ENCODE data around the gene MRGPRX3. TPM values are rescaled to one million over a fixed set of nuclear protein-coding genes. Genes with fewer than 3 reads are reported as not detected.
"Not testable (repeated sequence)": the region's sequence is repeated elsewhere in the genome, so short reads cannot be mapped to it uniquely, and the experiment has no call there.

MRGPRX3 gene
- total and polyA plus RNA-seq, 2 donors (not counting 3 experiments of a cell fraction or from before 2014, with no cell fraction given): not detected

DNA sequence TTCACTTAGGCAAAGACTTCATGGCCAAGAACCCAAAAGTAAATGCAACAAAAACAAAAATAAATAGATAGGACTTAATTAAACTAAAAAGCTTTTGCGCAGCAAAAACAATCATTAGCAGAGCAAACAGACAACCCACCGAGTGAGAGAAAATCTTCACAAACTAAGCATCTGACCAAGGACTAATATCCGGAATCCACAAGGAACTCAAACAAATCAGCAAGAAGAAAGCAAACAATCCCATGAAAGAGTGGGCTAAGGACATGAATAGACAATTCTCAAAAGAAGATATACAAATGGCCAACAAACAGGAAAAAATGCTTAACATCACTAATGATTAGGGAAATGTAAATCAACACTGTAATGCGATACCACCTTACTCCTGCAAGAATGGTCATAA lies 1.3 kb upstream of the MRGPRX3 start:
- dilution Hi-C loops (cut with MboI; ENCODE audit: extremely low pct_ligation_motif_present, low sequenced_read_pairs): not testable (repeated sequence)

DNA sequence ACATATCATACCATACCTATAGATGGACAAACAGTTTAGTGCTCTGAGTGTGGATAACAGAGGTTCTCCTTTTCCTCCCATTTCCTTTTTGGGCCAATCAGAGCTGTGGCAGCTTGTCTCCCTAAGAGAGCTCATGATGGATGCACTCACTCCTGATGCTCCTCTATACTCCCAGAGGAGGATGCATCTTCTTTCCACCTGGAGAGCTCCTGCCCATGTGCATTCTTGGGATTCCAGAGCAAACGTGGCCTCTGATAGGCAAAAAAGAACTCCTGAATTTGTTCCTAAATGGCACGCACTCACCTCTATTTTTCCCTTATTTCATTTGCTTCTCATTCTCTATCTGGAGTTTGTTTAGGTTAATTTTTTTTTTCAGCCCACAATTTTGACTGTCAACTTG lies 2.9 kb downstream of the MRGPRX3 start:
- no peak for TF ChIP-seq JUN (IDR thresholded peaks at IDR 0.05; ENCODE audit: borderline replicate concordance, insufficient read depth, insufficient read length, low read depth)
- no peak for TF ChIP-seq POLR2AphosphoS5 (IDR thresholded peaks at IDR 0.05; ENCODE audit: insufficient read depth, low read depth, low read length)
- TF ChIP-seq, protein P1, sequence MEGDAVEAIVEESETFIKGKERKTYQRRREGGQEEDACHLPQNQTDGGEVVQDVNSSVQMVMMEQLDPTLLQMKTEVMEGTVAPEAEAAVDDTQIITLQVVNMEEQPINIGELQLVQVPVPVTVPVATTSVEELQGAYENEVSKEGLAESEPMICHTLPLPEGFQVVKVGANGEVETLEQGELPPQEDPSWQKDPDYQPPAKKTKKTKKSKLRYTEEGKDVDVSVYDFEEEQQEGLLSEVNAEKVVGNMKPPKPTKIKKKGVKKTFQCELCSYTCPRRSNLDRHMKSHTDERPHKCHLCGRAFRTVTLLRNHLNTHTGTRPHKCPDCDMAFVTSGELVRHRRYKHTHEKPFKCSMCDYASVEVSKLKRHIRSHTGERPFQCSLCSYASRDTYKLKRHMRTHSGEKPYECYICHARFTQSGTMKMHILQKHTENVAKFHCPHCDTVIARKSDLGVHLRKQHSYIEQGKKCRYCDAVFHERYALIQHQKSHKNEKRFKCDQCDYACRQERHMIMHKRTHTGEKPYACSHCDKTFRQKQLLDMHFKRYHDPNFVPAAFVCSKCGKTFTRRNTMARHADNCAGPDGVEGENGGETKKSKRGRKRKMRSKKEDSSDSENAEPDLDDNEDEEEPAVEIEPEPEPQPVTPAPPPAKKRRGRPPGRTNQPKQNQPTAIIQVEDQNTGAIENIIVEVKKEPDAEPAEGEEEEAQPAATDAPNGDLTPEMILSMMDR (IDR thresholded peaks at IDR 0.05; ENCODE audit: extremely low read depth in 1 of 2, insufficient read depth in 1 of 2, low read depth in 1 of 2, low read length in 2 of 2): no peak
- Histone ChIP-seq H3K27ac (ENCODE audit: insufficient read depth, low read depth, low read length) (no peak overlapping the region), H4K20me1 (replicated peaks; ENCODE audit: control insufficient read depth, extremely low read depth, insufficient read depth, low read length) (no peaks in the 10 kb centered on the region), H3K9me3 (replicated peaks; ENCODE audit: control insufficient read depth, insufficient read depth, low read length) (no peaks in the 10 kb centered on the region), H3K4me3 (replicated peaks in 1 of 3; ENCODE audit: insufficient read depth in 1 of 3, low read depth in 1 of 3, low read length in 3 of 3) (no peak overlapping the region), H3K79me2 (ENCODE audit: control insufficient read depth, insufficient read depth, low read length) (no peaks in the 10 kb centered on the region), H3K4me1 (ENCODE audit: control insufficient read depth, extremely low read depth, insufficient read depth, low read length) (no peaks in the 10 kb centered on the region), H3K36me3 (ENCODE audit: control insufficient read depth in 2 of 2, extremely low read depth in 1 of 2, insufficient read depth in 2 of 2, low read length in 2 of 2) (no peaks in the 10 kb centered on the region), H3K4me2 (ENCODE audit: insufficient read depth, low read length) (no peak overlapping the region), H2AFZ (ENCODE audit: low read depth, low read length) (no peak overlapping the region), H3K9me1 (replicated peaks; ENCODE audit: control insufficient read depth, extremely low read depth, insufficient read depth, low read length) (no peaks in the 10 kb centered on the region), H3K9ac (replicated peaks; ENCODE audit: extremely low read depth, insufficient read depth, low read length) (no peak overlapping the region), H3K27me3 (ENCODE audit: control insufficient read depth in 2 of 2, insufficient read depth in 2 of 2, low read length in 2 of 2) (peaks cover 0 to 6% of the 10 kb centered on the region in 2 experiments)
- no TSS peak for BruUV-seq (replicated peaks)
- intact Hi-C loops (cut with micrococcal nuclease) (no loop called here), dilution Hi-C loops (cut with MboI; ENCODE audit: extremely low pct_ligation_motif_present, low sequenced_read_pairs) (no loop called here)
- ChIA-PET CTCF (interaction anchor here (1.5 kb wide), 1 partner anchor 20 kb away, joined by 4 read pairs; no protein-coding TSS in a partner anchor), POLR2A (no interaction called here)
- FAIRE-seq: no peak
- no peak for DNase-seq (ENCODE audit: low read depth, low spot score)

More for the DNA sequence above, 1.3 kb upstream of the MRGPRX3 start:
- CTCF ChIA-PET; H3K79me2 ChIP-seq (ENCODE audit: control insufficient read depth, insufficient read depth, low read length); H3K9ac ChIP-seq (replicated peaks; ENCODE audit: extremely low read depth, insufficient read depth, low read length); H3K27ac ChIP-seq (ENCODE audit: insufficient read depth, low read depth, low read length); POLR2A ChIA-PET; H3K4me2 ChIP-seq (ENCODE audit: insufficient read depth, low read length); H3K4me1 ChIP-seq (ENCODE audit: control insufficient read depth, extremely low read depth, insufficient read depth, low read length); H4K20me1 ChIP-seq (replicated peaks; ENCODE audit: control insufficient read depth, extremely low read depth, insufficient read depth, low read length); H2AFZ ChIP-seq (ENCODE audit: low read depth, low read length); H3K27me3 ChIP-seq (ENCODE audit: control insufficient read depth in 2 of 2, insufficient read depth in 2 of 2, low read length in 2 of 2); H3K4me3 ChIP-seq (replicated peaks in 1 of 3; ENCODE audit: insufficient read depth in 1 of 3, low read depth in 1 of 3, low read length in 3 of 3); H3K9me1 ChIP-seq (replicated peaks; ENCODE audit: control insufficient read depth, extremely low read depth, insufficient read depth, low read length); DNase-seq (ENCODE audit: low read depth, low spot score); H3K36me3 ChIP-seq (ENCODE audit: control insufficient read depth in 2 of 2, extremely low read depth in 1 of 2, insufficient read depth in 2 of 2, low read length in 2 of 2); H3K9me3 ChIP-seq (replicated peaks; ENCODE audit: control insufficient read depth, insufficient read depth, low read length); FAIRE-seq; BruUV-seq (replicated peaks); intact Hi-C loops (cut with micrococcal nuclease): not testable (repeated sequence)

Data from endothelial cell of umbilical vein (primary cell).